HT-29 (cell line): ENCODE measurements around the gene METTL16. TPM values are rescaled to one million over a fixed set of nuclear protein-coding genes. Genes with fewer than 3 reads are reported as not detected.
"Not testable (repeated sequence)": the region's sequence is repeated elsewhere in the genome, so short reads cannot be mapped to it uniquely, and the experiment has no call there.

Experiments used
- DNase-seq: peaks from one replicate; pipeline ENCODE4 v3.0.0-alpha.2; 2015; ENCODE audit warnings: low spot score
- total RNA-seq: library from RNA; depleted of rRNA; stranded (reverse); fragments of >200 nt; shearing (Covaris generic); gene quantifications from 2 replicates; pipeline ENCODE4 v1.2.3, GENCODE V29; 2014

METTL16 gene
- total RNA-seq, 1 experiment from 2014 or later = 9.4 TPM

DNA sequence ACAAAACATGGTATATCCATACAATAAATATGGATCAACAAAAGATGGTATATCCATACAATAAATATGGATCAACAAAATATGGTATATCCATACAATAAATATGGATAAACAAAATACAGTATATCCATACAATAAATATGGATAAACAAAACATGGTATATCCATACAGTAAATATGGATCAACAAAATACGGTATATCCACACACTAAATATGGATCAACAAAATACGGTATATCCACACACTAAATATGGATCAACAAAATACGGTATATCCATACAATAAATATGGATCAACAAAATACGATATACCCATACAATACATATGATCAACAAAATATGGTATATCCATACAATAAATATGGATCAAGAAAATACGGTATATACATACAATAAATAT lies 8.1 kb downstream of the METTL16 start:
- no peak for DNase-seq

- no peak for DNase-seq
Observed at GRCh38 chr17:2502871-2503580, 8.7 kb downstream of the METTL16 start.

DNA sequence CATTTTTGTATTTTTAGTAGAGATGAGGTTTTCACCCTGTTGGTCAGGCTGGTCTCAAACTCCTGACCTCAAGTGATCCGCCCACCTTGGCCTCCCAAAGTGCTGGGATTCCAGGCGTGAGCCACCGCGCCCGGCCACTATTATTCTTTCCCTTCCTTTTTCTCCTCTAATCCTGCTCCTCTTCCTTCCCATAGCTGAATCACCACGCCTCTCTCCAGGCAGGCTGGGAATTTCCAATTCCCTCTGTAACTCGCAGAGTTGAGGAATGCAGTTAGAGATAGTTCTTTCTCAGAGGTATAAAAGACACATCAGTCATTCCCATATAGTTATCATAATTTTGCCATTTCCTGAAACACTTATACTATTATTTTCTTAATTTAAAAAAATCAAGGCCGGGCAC lies 11.2 kb downstream of the METTL16 start:
- DNase-seq = no peak

- DNase-seq = not testable (repeated sequence)
Observed at GRCh38 chr17:2489286-2489685, 22.4 kb downstream of the METTL16 start.

- no peak for DNase-seq
Observed at GRCh38 chr17:2487306-2487705, 24.4 kb downstream of the METTL16 start.

- not testable (repeated sequence) for DNase-seq
Observed at GRCh38 chr17:2486709-2487108, 25.0 kb downstream of the METTL16 start.

GRCh38 chr17:2485970-2486369 lies 25.7 kb downstream of the METTL16 start:
- no peak for DNase-seq

DNA sequence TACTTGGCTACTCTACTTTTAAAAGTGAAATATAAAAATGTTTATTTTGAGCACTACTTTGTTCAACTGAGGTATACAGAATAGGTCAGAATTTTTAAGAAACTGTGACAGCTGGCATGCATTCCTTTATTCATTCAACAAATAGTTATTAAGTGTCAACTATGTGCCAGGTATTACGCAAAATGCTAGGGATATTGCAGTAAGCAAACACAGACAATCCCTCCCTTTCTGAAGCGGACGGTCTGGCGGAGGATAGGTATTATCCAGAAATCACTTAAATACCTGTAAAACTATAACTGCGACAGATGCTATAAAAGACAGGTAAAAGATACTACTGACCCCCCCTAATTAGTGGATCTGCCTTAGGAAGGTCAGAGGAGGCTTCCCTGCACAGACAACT lies 26.1 kb downstream of the METTL16 start:
- no peak for DNase-seq

DNA sequence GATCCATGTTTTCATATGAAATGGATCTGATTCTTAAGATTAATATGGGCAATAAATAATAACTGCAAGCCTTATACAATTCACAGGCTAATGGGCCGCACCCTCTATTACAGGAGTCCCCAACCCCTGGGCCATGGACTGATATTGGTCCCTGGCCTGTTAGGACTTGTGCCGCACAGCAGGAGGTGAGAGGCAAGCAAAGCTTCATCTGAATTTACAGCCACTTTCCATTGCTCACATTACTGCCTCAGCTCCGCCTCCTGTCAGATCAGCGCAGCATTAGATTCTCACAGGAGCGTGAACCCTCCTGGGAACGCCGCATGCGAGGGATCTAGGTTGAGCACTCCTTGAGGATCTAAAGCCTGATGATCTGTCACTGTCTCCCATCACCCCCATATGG lies 26.8 kb downstream of the METTL16 start:
- DNase-seq = no peak

DNA sequence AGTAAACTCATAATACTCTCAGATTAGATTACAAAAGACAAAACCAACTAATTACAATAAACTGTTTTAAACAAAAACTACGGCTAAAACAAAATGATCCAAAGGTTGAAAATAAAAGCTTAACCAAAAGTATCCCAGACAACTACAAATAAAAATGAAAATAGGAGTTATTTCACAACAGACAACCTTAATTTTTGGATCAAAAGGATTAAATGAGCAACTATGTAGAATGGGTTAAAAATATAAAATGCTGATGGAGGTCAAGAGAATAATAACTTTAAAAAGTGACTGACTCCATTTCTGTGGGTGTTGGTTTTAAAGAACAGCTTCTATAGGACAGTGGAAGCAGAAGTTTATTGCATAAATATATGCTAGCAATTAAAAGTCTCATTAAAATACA lies 28.6 kb downstream of the METTL16 start:
- DNase-seq = no peak

- no peak for DNase-seq
Observed at GRCh38 chr17:2482218-2482617, 29.5 kb downstream of the METTL16 start.

DNA sequence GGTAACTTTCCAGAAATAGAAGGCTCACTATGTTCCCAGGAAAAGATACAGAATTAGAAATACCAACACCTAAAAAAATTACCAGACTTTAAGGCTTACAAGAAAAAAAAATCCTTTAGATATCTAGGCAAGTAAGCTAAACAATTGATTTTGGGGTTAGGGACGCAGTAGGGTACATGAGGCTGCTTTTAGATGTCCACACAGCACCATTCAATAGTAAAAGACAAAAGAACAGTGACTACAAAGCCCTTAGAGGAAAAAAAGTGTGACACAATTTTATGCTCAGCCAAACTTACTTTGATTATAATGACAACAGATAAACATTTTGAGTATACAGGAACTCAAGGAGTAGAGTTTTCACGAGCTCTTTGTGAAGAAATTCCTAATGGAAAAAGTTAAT lies 29.9 kb downstream of the METTL16 start:
- no peak for DNase-seq

GRCh38 chr17:2478458-2478857 lies 33.2 kb downstream of the METTL16 start:
- DNase-seq = no peak

DNA sequence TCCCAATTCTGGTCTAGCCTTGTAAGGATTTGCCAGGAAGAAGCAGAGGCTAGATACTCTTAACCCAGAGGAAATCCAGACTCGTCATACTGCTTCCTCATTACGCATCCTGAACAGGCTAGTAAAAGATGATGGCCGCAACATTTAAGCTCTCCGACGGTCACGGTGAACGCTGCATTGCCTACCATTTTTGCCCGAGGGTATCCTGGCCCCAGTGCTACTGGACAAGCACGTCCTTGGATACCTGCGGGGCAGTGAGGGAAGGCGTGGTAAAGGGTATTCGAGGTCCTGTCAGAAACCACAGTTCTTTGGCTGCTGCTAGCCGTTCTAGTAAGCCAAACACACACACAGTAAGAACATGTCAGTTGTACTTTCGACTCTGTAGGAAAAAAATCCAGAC lies 36.6 kb downstream of the METTL16 start:
- no peak for DNase-seq

DNA sequence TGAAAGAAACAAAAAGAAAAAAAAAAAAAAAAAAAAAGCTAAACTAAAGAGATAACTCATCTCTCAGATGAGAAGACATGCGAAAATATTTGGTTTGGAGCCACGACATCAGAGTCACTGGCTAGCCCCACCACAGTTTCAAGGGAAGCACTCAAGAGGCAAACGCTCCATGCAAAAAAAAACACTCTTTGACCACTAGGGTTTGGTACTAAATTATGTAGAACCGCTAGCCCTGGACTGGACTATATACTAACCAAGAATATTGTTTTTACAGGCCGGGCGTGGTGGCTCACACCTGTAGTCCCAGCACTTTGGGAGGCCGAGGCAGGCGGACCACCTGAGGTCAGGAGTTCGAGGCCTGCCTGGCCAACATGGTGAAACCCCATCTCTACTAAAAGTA lies 37.3 kb downstream of the METTL16 start:
- no peak for DNase-seq

DNA sequence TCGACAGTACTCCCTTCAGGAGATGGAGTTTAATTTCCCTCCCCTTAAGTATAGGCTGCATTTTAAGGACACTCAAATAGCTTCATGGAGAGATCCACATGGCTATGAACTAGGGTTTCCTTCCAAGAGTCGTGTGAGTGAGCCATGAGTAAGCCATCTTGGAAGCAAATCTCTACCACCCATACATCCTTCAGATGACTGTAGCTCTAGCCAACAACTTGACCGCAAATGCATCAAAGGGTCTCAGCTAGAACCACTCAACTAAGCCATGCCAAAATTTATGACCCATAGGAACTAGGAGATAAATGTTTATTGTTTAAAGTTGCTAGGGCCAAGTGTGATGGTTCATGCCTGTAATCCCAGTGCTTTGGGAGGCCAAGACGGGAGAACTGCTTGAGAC lies 43.4 kb downstream of the METTL16 start:
- DNase-seq = no peak

DNA sequence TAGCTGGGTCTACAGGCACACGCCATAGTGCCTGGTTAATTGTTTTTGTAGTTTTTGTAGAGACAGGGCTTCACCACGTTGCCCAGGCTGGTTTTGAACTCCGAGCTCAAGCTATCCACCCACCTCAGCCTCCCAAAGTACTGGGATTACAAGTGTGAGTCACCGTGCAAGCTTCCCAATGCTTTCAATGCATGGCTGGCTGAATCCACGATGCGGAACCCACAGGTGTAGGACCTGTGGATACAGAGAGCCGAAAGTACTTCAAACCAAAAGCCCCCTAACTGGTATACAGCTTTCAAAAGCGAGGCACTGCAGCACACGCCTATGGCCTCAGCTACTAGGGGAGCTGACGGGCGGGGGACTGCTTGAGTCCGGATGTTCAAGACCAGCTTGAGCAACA lies 44.8 kb downstream of the METTL16 start:
- no peak for DNase-seq

GRCh38 chr17:2462481-2462880 lies 49.2 kb downstream of the METTL16 start:
- DNase-seq = no peak

DNA sequence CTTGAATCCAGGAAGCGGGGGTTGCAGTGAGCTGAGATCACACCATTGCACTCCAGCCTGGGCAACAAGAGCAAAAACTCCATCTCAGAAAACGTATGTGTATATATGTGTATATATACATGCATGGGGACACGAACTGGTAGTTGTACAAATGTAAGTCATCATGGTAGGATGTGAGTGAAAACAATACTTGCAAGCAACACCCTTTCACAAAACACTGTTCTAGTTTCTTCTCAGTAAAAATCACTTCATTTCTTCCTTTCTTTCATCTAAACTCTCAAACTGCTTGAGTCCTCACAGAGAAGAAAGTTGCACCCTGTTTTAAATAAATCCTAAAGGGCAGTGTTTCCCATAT lies 51.8 kb downstream of the METTL16 start:
- no peak for DNase-seq

DNA sequence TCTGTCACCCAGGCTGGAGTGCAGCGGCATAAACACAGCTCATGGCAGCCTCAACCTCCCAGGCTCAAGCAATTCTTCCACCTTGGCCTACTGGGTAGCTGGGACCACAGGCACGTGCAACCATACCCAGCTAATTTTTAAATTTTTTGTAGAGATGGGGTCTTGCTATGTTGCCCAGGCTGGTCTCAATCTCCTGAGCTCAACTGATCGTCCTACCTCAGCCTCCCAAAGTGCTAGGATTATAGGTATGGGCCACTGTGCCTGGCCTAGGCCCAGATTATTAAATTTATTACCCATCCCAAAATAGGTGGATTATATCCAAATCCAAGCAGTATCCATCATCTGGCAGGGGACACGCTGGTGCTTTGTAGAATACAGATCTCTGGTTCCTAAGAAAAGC lies 53.8 kb downstream of the METTL16 start:
- DNase-seq = no peak

DNA sequence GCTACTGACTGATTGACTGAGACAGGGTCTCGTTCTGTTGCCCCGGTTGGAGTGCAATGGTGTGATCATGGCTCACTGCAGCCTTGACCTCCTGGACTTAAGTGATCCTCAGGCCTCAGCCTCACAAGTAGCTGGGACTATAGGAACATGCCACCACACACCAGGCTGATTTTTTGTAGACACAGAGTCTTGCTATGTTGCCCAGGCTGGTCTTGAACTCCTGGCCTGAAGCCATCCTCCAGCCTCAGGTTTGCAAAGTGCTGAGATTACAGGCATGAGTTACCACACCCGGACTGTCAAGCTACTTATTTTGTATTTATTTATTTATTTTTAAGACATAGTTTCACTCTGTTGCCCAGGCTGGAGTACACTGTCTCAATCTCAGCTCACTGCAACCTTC lies 55.2 kb downstream of the METTL16 start:
- DNase-seq = no peak

GRCh38 chr17:2455956-2456355 lies 55.7 kb downstream of the METTL16 start:
- DNase-seq = no peak

DNA sequence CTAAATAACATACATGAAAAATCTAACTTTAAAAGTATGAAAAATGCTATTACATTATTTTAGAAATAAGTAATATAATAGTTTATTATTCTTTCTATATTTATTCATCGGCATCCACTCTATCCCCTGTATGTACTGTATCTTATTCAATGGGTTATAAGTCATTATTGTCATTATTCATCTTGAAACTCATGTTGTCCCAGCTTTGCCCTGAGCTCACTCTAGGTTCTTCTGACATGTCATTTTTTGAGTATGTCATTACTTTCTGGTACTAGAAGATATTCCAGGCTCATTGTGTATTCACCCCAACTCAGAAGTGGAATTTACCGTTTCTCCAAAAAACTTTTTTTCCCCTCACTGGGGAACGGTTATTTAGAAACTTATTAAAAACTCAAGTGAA lies 57.8 kb downstream of the METTL16 start:
- no peak for DNase-seq

- no peak for DNase-seq
Observed at GRCh38 chr17:2453325-2453724, 58.4 kb downstream of the METTL16 start.
